SU-DHL-6 (cell line): ENCODE data around the gene DQX1.

Experiments
- H2AFZ ChIP-seq: fragments of 200-600 bp; sonication (generic); 2 replicates; pipeline ENCODE4 v1.6.1; 2014; ENCODE audit warnings: low read depth, mild to moderate bottlenecking, moderate library complexity, mixed read lengths, antibody characterized with exemption, low read length; ENCODE audit not compliant: severe bottlenecking
- H3F3A ChIP-seq: fragments of 200-600 bp; shearing (Covaris generic); 2 replicates; pipeline ENCODE4 v1.6.0; 2016; ENCODE audit warnings: antibody characterized with exemption, mild to moderate bottlenecking; ENCODE audit not compliant: insufficient read depth
- H3K27ac ChIP-seq: fragments of 200-600 bp; sonication (generic); 2 replicates; pipeline ENCODE4 v1.5.1; 2016; ENCODE audit warnings: low read depth, mild to moderate bottlenecking, low read length, moderate library complexity, mixed read lengths
- H3K27me3 ChIP-seq: fragments of 200-600 bp; sonication (generic), shearing (Covaris generic); 2 replicates; pipeline ENCODE4 v1.6.0; 2014; ENCODE audit warnings: mild to moderate bottlenecking, low read length
- H3K36me3 ChIP-seq: fragments of 200-600 bp; sonication (generic); 2 replicates; pipeline ENCODE4 v1.6.1; 2014; ENCODE audit warnings: mild to moderate bottlenecking, low read length, mixed read lengths
- H3K4me2 ChIP-seq: fragments of 300-600, 200-600 bp; shearing (Covaris generic), sonication (generic); 2 replicates; pipeline ENCODE4 v1.6.0; 2014; ENCODE audit warnings: low read length, low read depth, mild to moderate bottlenecking; ENCODE audit not compliant: poor library complexity, severe bottlenecking
- H3K4me3 ChIP-seq: fragments of 200-600 bp; sonication (generic); 2 replicates; pipeline ENCODE4 v1.5.1; 2014; ENCODE audit warnings: antibody characterized with exemption, low read length, mild to moderate bottlenecking, mixed read lengths; ENCODE audit not compliant: insufficient read depth, poor library complexity, severe bottlenecking
- H3K79me2 ChIP-seq: fragments of 200-600 bp; sonication (generic); 2 replicates; pipeline ENCODE4 v1.6.1; 2014; ENCODE audit warnings: mild to moderate bottlenecking, low read length, moderate library complexity; ENCODE audit not compliant: insufficient read depth
- H3K9ac ChIP-seq: fragments of 200-600 bp; sonication (generic); 2 replicates; pipeline ENCODE4 v1.7.0; 2014; ENCODE audit warnings: mild to moderate bottlenecking, low read length
- H3K9me2 ChIP-seq: fragments of 200-600 bp; sonication (generic); replicated peaks from 2 replicates; pipeline ENCODE4 v1.6.1; 2014; ENCODE audit warnings: low read length; ENCODE audit not compliant: insufficient read depth
- H3K9me3 ChIP-seq: fragments of 200-600 bp; sonication (generic); 2 replicates; pipeline ENCODE4 v1.6.1; 2014; ENCODE audit warnings: low read length, mixed read lengths; ENCODE audit not compliant: insufficient read depth
- H4K20me1 ChIP-seq: fragments of 200-600 bp; sonication (generic); 2 replicates; pipeline ENCODE4 v1.6.1; 2014; ENCODE audit warnings: low read depth, mild to moderate bottlenecking, antibody characterized with exemption, low read length, moderate library complexity, mixed read lengths
- CTCF ChIP-seq: fragments of 200-600 bp; sonication (generic); IDR thresholded peaks from one replicate; pipeline ENCODE4 v1.5.1; 2017; ENCODE audit warnings: antibody characterized with exemption, mild to moderate bottlenecking, low read length, moderate library complexity; ENCODE audit not compliant: insufficient read depth, poor library complexity, severe bottlenecking
- EZH2phosphoT487 ChIP-seq: fragments of 200-600 bp; sonication (generic), shearing (Covaris generic); conservative IDR thresholded peaks from 2 replicates; pipeline ENCODE4 v1.6.1; 2018; ENCODE audit warnings: mild to moderate bottlenecking, antibody characterized with exemption, low read length, moderate library complexity, mixed read lengths

Gene DQX1

GRCh38 chr2:74552914-74553811 is 27.1 kb upstream of the DQX1 start:
- H2AFZ ChIP-seq = no peak overlapping the region
- no peak overlapping the region for H3K27ac ChIP-seq
- H3K27me3 ChIP-seq = no peaks in the 10 kb centered on the region

GRCh38 chr2:74551942-74552913 is 26.2 kb upstream of the DQX1 start:
- Histone ChIP-seq H3K36me3 (no peaks in the 10 kb centered on the region), H3F3A (no peaks in the 10 kb centered on the region), H3K27me3 (no peaks in the 10 kb centered on the region), H3K4me3 (no peak overlapping the region), H4K20me1 (no peaks in the 10 kb centered on the region), H2AFZ (no peak overlapping the region), H3K4me2 (no peak overlapping the region), H3K9ac (no peak overlapping the region), H3K27ac (no peak overlapping the region), H3K9me3 (no peaks in the 10 kb centered on the region), H3K9me2 (no peaks in the 10 kb centered on the region), H3K79me2 (no peaks in the 10 kb centered on the region)
- TF ChIP-seq CTCF (no peak), EZH2phosphoT487 (no peak)

More at GRCh38 chr2:74552914-74553811, 27.1 kb upstream of the DQX1 start:
- Histone ChIP-seq H4K20me1 (no peaks in the 10 kb centered on the region), H3K9me2 (no peaks in the 10 kb centered on the region), H3K4me3 (no peak overlapping the region), H3K9ac (no peak overlapping the region), H3K36me3 (no peaks in the 10 kb centered on the region), H3F3A (no peaks in the 10 kb centered on the region), H3K79me2 (no peaks in the 10 kb centered on the region), H3K4me2 (no peak overlapping the region), H3K9me3 (no peaks in the 10 kb centered on the region)
- no peak for TF ChIP-seq CTCF
- no peak for TF ChIP-seq EZH2phosphoT487

- H3K79me2 ChIP-seq = no peaks in the 10 kb centered on the region
- H3K9me3 ChIP-seq = no peaks in the 10 kb centered on the region
- H3K4me3 ChIP-seq = no peak overlapping the region
- H3K9me2 ChIP-seq = no peaks in the 10 kb centered on the region
- no peak overlapping the region for H3K9ac ChIP-seq
- no peaks in the 10 kb centered on the region for H3K36me3 ChIP-seq
- H3F3A ChIP-seq = no peaks in the 10 kb centered on the region
- H3K27me3 ChIP-seq = no peaks in the 10 kb centered on the region
- no peak for TF ChIP-seq EZH2phosphoT487
- no peak for TF ChIP-seq CTCF
- H3K27ac ChIP-seq = no peak overlapping the region
- no peaks in the 10 kb centered on the region for H4K20me1 ChIP-seq
- H2AFZ ChIP-seq = no peak overlapping the region
- no peak overlapping the region for H3K4me2 ChIP-seq
Observed at GRCh38 chr2:74551530-74551929, 25.5 kb upstream of the DQX1 start.
